ENCODE data around the gene ZFYVE21.
"Not testable (repeated sequence)": the region's sequence is repeated elsewhere in the genome, so short reads cannot be mapped to it uniquely, and the experiment has no call there.

ZFYVE21 gene

GRCh38 chr14:103715052-103716000 is at the start of gene ZFYVE21, which contains the start of gene XRCC3:
Gene ZFYVE21, plus strand, starts transcription at chr14:103715810. Its CDS starts 32 bp downstream, at chr14:103715842.
Gene XRCC3, minus strand, starts transcription at chr14:103715451. Its CDS starts 4,364 bp downstream, at chr14:103711087.
- peak; percentile 98 to 99 for DNase-seq

- no peak for DNase-seq
Observed at GRCh38 chr14:103667671-103668070, 47.9 kb upstream of the ZFYVE21 start.

- no peak for DNase-seq
Observed at GRCh38 chr14:103668117-103668516, 47.5 kb upstream of the ZFYVE21 start.

- DNase-seq: no peak
Observed at GRCh38 chr14:103669370-103669769, 46.2 kb upstream of the ZFYVE21 start.

- DNase-seq: no peak
Observed at GRCh38 chr14:103671911-103672310, 43.7 kb upstream of the ZFYVE21 start.

GRCh38 chr14:103675957-103676356 is 39.7 kb upstream of the ZFYVE21 start:
- no peak for DNase-seq

GRCh38 chr14:103676881-103677675 is 38.5 kb upstream of the ZFYVE21 start:
- DNase-seq: no peak

GRCh38 chr14:103679351-103679750 is 36.3 kb upstream of the ZFYVE21 start:
- DNase-seq: peak in 1 of 2 donors; percentile 33

GRCh38 chr14:103680491-103681231 is 34.9 kb upstream of the ZFYVE21 start:
- no peak for DNase-seq

GRCh38 chr14:103683139-103683538 is 32.5 kb upstream of the ZFYVE21 start:
- no peak for DNase-seq

- DNase-seq: no peak
Observed at GRCh38 chr14:103684471-103684870, 31.1 kb upstream of the ZFYVE21 start.

GRCh38 chr14:103684871-103685270 is 30.7 kb upstream of the ZFYVE21 start:
- DNase-seq: no peak

GRCh38 chr14:103685276-103686211 is 30.1 kb upstream of the ZFYVE21 start:
- no peak for DNase-seq

- no peak for DNase-seq
Observed at GRCh38 chr14:103686831-103687485, 28.7 kb upstream of the ZFYVE21 start.

GRCh38 chr14:103687712-103688111 is 27.9 kb upstream of the ZFYVE21 start:
- no peak for DNase-seq

GRCh38 chr14:103688441-103688840 is 27.2 kb upstream of the ZFYVE21 start:
- no peak for DNase-seq

- DNase-seq: no peak
Observed at GRCh38 chr14:103688906-103689902, 26.4 kb upstream of the ZFYVE21 start.

- no peak for DNase-seq
Observed at GRCh38 chr14:103690332-103690731, 25.3 kb upstream of the ZFYVE21 start.

GRCh38 chr14:103691655-103692054 is 24.0 kb upstream of the ZFYVE21 start:
- DNase-seq: not testable (repeated sequence)

GRCh38 chr14:103692159-103692558 is 23.5 kb upstream of the ZFYVE21 start:
- no peak for DNase-seq
